GM18867 (cell line): ENCODE measurements around the gene TEX22.

Experiments used
- ATAC-seq: cut with Tn5 transposase; IDR thresholded peaks from one replicate; pipeline ENCODE4 v1.9.1; 2021; ENCODE audit warnings: mild to moderate bottlenecking, moderate library complexity; ENCODE audit not compliant: unreplicated experiment

Gene TEX22

GRCh38 chr14:105398726-105399465 lies 558 bp downstream of the TEX22 start:
- ATAC-seq: peak; percentile 41

- ATAC-seq: no peak
Observed at GRCh38 chr14:105399466-105399775, 1.1 kb downstream of the TEX22 start.

GRCh38 chr14:105400016-105400415 lies 1.7 kb downstream of the TEX22 start:
- no peak for ATAC-seq

GRCh38 chr14:105401699-105402098 lies 3.4 kb downstream of the TEX22 start:
- no peak for ATAC-seq

- ATAC-seq: no peak
Observed at GRCh38 chr14:105408592-105408991, 10.3 kb downstream of the TEX22 start.

GRCh38 chr14:105409364-105409763 lies 11.0 kb downstream of the TEX22 start:
- no peak for ATAC-seq

- ATAC-seq: no peak
Observed at GRCh38 chr14:105410642-105411016, 12.3 kb downstream of the TEX22 start.

GRCh38 chr14:105411017-105411941 lies 12.9 kb downstream of the TEX22 start:
- ATAC-seq: no peak

- no peak for ATAC-seq
Observed at GRCh38 chr14:105411985-105412770, 13.8 kb downstream of the TEX22 start.

GRCh38 chr14:105412771-105413543 lies 14.6 kb downstream of the TEX22 start:
- no peak for ATAC-seq

GRCh38 chr14:105413544-105413886 lies 15.2 kb downstream of the TEX22 start:
- no peak for ATAC-seq

GRCh38 chr14:105414456-105415371 lies 16.4 kb downstream of the TEX22 start:
- peak; percentile 48 for ATAC-seq

- no peak for ATAC-seq
Observed at GRCh38 chr14:105415481-105416428, 17.4 kb downstream of the TEX22 start.

GRCh38 chr14:105416671-105417070 lies 18.3 kb downstream of the TEX22 start:
- ATAC-seq: no peak

GRCh38 chr14:105417690-105418121 lies 19.4 kb downstream of the TEX22 start:
- no peak for ATAC-seq

- ATAC-seq: no peak
Observed at GRCh38 chr14:105418269-105419194, 20.2 kb downstream of the TEX22 start.
